H9 (cell line): ENCODE data around the gene SLC28A3. TPM values are rescaled to one million over a fixed set of nuclear protein-coding genes. Genes with fewer than 3 reads are reported as not detected.

Experiments used
- DNase-seq: peaks from one replicate; pipeline ENCODE4 v3.0.0-alpha.2; 2017
- H2AFZ ChIP-seq: one replicate; pipeline ENCODE4 v1.6.1; 2013; ENCODE audit warnings: mild to moderate bottlenecking, low read length, control low read depth, moderate library complexity
- H2AK5ac ChIP-seq: 2 replicates; pipeline ENCODE4 v1.6.1; 2013; ENCODE audit warnings: low read length, control low read depth, mixed read lengths; ENCODE audit not compliant: insufficient read length
- H2BK120ac ChIP-seq: one replicate; pipeline ENCODE4 v1.6.1; 2013; ENCODE audit warnings: low read depth, mild to moderate bottlenecking, low read length, control low read depth, inconsistent platforms; ENCODE audit not compliant: poor library complexity, severe bottlenecking
- H2BK12ac ChIP-seq: 2 replicates; pipeline ENCODE4 v1.6.1; 2013; ENCODE audit warnings: low read length, control low read depth, mixed read lengths, low read depth; ENCODE audit not compliant: insufficient read length
- H2BK15ac ChIP-seq: 2 replicates; pipeline ENCODE4 v1.6.1; 2013; ENCODE audit warnings: low read depth, low read length, control low read depth
- H2BK20ac ChIP-seq: one replicate; pipeline ENCODE4 v1.6.1; 2013; ENCODE audit warnings: low read depth, mild to moderate bottlenecking, low read length, control low read depth, inconsistent platforms; ENCODE audit not compliant: poor library complexity, severe bottlenecking
- H2BK5ac ChIP-seq: 2 replicates; pipeline ENCODE4 v1.6.1; 2013; ENCODE audit warnings: low read length, control low read depth, mixed read lengths; ENCODE audit not compliant: insufficient read length
- H3K14ac ChIP-seq: 2 replicates; pipeline ENCODE4 v1.6.1; 2013; ENCODE audit warnings: low read length, control low read depth; ENCODE audit not compliant: insufficient read depth
- H3K18ac ChIP-seq: 2 replicates; pipeline ENCODE4 v1.6.1; 2013; ENCODE audit warnings: low read depth, mild to moderate bottlenecking, mixed read lengths, low read length, control low read depth; ENCODE audit not compliant: insufficient read length
- H3K23ac ChIP-seq: 2 replicates; pipeline ENCODE4 v1.6.1; 2013; ENCODE audit warnings: low read length, control low read depth, mixed read lengths, low read depth; ENCODE audit not compliant: insufficient read length
- H3K23me2 ChIP-seq: 2 replicates; pipeline ENCODE4 v1.6.1; 2013; ENCODE audit warnings: low read depth, mild to moderate bottlenecking, mixed read lengths, low read length, control low read depth; ENCODE audit not compliant: insufficient read length, poor library complexity, severe bottlenecking
- H3K27ac ChIP-seq: 2 replicates; pipeline ENCODE4 v1.5.1; 2013; ENCODE audit warnings: low read length, control low read depth, mixed read lengths, low read depth; ENCODE audit not compliant: insufficient read length
- H3K27me3 ChIP-seq: 2 replicates; pipeline ENCODE4 v1.6.1; 2013; ENCODE audit warnings: low read length, control low read depth, inconsistent platforms; ENCODE audit not compliant: insufficient read depth
- H3K4ac ChIP-seq: 2 replicates; pipeline ENCODE4 v1.6.1; 2013; ENCODE audit warnings: low read depth, mild to moderate bottlenecking, control low read depth, inconsistent platforms, low read length, moderate library complexity
- H3K4me1 ChIP-seq: 2 replicates; pipeline ENCODE4 v1.6.1; 2013; ENCODE audit warnings: low read length, control low read depth, inconsistent platforms; ENCODE audit not compliant: insufficient read depth
- H3K4me2 ChIP-seq: 2 replicates; pipeline ENCODE4 v1.6.1; 2013; ENCODE audit warnings: low read length, control low read depth, mixed read lengths; ENCODE audit not compliant: insufficient read length, insufficient read depth
- H3K56ac ChIP-seq: 2 replicates; pipeline ENCODE4 v1.6.1; 2013; ENCODE audit warnings: low read depth, mild to moderate bottlenecking, mixed read lengths, low read length, control low read depth; ENCODE audit not compliant: insufficient read length
- H3K79me1 ChIP-seq: 2 replicates; pipeline ENCODE4 v1.6.1; 2013; ENCODE audit warnings: low read depth, mild to moderate bottlenecking, moderate library complexity, low read length, control low read depth, inconsistent platforms; ENCODE audit not compliant: insufficient read depth, poor library complexity, severe bottlenecking
- H3K79me2 ChIP-seq: 2 replicates; pipeline ENCODE4 v1.6.1; 2013; ENCODE audit warnings: low read length, control low read depth, inconsistent platforms; ENCODE audit not compliant: insufficient read depth
- H3K9ac ChIP-seq: 2 replicates; pipeline ENCODE4 v1.6.1; 2013; ENCODE audit warnings: low read length, control low read depth, mixed read lengths; ENCODE audit not compliant: insufficient read length; ENCODE audit errors: extremely low read depth
- H3K9me3 ChIP-seq: one replicate; pipeline ENCODE4 v1.6.1; 2013; ENCODE audit warnings: low read depth, low read length, inconsistent platforms; ENCODE audit not compliant: control insufficient read depth
- H3T11ph ChIP-seq: one replicate; pipeline ENCODE4 v1.6.1; 2013; ENCODE audit warnings: mild to moderate bottlenecking, low read length, control low read depth, inconsistent platforms
- H4K20me1 ChIP-seq: one replicate; pipeline ENCODE4 v1.6.1; 2013; ENCODE audit not compliant: control insufficient read depth, insufficient read length, insufficient read depth
- H4K5ac ChIP-seq: 2 replicates; pipeline ENCODE4 v1.6.1; 2013; ENCODE audit warnings: low read depth, mild to moderate bottlenecking, mixed read lengths, low read length, control low read depth; ENCODE audit not compliant: insufficient read length
- H4K8ac ChIP-seq: replicated peaks from 2 replicates; pipeline ENCODE4 v1.6.1; 2013; ENCODE audit warnings: low read length, control low read depth, mixed read lengths, low read depth; ENCODE audit not compliant: insufficient read length
- H4K91ac ChIP-seq: 2 replicates; pipeline ENCODE4 v1.6.1; 2013; ENCODE audit warnings: low read depth, mild to moderate bottlenecking, moderate library complexity, mixed read lengths, low read length, control low read depth; ENCODE audit not compliant: insufficient read length
- H3K27ac Mint-ChIP-seq, 3 experiments: 2 replicates in 2 of 3; 3 replicates in 1 of 3; pipeline ENCODE4 v1.8.0; 2020 to 2021; ENCODE audit warnings: mixed read lengths in 3 of 3, mild to moderate bottlenecking in 1 of 3, moderate library complexity in 1 of 3
- H3K27me3 Mint-ChIP-seq: 2 replicates; pipeline ENCODE4 v1.8.0; 2021; ENCODE audit warnings: low read depth, mild to moderate bottlenecking, moderate library complexity, mixed read lengths
- H3K36me3 Mint-ChIP-seq, 3 experiments: 2 replicates in 2 of 3; 3 replicates in 1 of 3; pipeline ENCODE4 v1.8.0; 2020 to 2021; ENCODE audit warnings: low read depth in 3 of 3, mixed read lengths in 3 of 3; ENCODE audit not compliant: insufficient read depth in 1 of 3
- H3K4me1 Mint-ChIP-seq, 2 experiments: 2 replicates each; pipeline ENCODE4 v1.8.0; 2020; ENCODE audit warnings: mixed read lengths in 2 of 2
- H3K4me3 Mint-ChIP-seq, 2 experiments: 2 replicates in 1 of 2; 3 replicates in 1 of 2; pipeline ENCODE4 v1.8.0; 2020 to 2021; ENCODE audit warnings: mild to moderate bottlenecking in 2 of 2, mixed read lengths in 2 of 2, moderate library complexity in 1 of 2
- H3K9me3 Mint-ChIP-seq, 2 experiments: 2 replicates in 1 of 2; 3 replicates in 1 of 2; pipeline ENCODE4 v1.8.0; 2020; ENCODE audit warnings: mild to moderate bottlenecking in 2 of 2, mixed read lengths in 2 of 2, moderate library complexity in 1 of 2
- WGBS: extraction: QIAGEN DNeasy Blood & Tissue Kit; methylation state at CpG from one replicate; pipeline ENCODE4 v1.1.7; 2013; ENCODE audit warnings: missing lambda C conversion rate, low lambda C conversion rate, mixed read lengths; ENCODE audit not compliant: insufficient read length; ENCODE audit errors: extremely low coverage; 5-methylcytosine and 5-hydroxymethylcytosine counted together
- total RNA-seq: library from RNA; stranded (reverse); gene quantifications from 2 replicates; pipeline ENCODE4 v1.2.1, GENCODE V29; 2021
- TF ChIP-seq, protein P1 (sequence below): fragments of 200-600 bp; sonication (generic); conservative IDR thresholded peaks from 3 replicates; pipeline ENCODE4 v1.8.0; 2021; ENCODE audit warnings: antibody characterized with exemption, mild to moderate bottlenecking

Gene SLC28A3
- total RNA-seq, 1 experiment from 2014 or later: not detected

DNA sequence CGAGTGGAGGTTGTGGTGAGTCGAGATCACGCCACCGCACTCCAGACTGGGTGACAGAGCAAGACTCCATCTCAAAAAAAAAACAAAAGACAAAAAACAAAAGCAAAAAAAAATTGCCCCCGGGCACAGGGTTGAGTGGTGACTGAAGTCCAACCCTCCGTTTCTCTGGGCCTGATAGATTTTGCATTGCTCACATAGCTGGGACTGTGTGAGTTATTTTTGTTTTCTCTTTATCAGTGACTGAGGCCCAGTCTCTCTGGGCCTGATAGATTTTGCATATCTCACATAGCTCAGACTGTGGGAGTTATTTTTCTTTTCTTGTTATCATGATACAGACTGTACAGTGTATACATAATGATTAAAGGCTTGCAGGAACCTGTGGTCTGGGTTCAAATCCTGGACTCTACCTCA lies 2.6 kb upstream of the SLC28A3 start:
- no peak for DNase-seq
- H3K27me3 ChIP-seq: no peaks in the 10 kb centered on the region

More for the DNA sequence above, 2.6 kb upstream of the SLC28A3 start:
- no peak overlapping the region for H3T11ph ChIP-seq
- no peaks in the 10 kb centered on the region for H4K20me1 ChIP-seq
- H4K5ac ChIP-seq: no peak overlapping the region
- no peaks in the 10 kb centered on the region for H3K79me1 ChIP-seq
- no peak overlapping the region for H2BK20ac ChIP-seq
- no peak overlapping the region for H2AFZ ChIP-seq
- H2BK12ac ChIP-seq: no peak overlapping the region
- no peak overlapping the region for H2BK15ac ChIP-seq
- H3K4ac ChIP-seq: no peak overlapping the region
- no peak overlapping the region for H3K18ac ChIP-seq
- no peak overlapping the region for H3K9ac ChIP-seq
- Mint-ChIP-seq H3K36me3 (no peaks in the 10 kb centered on the region), H3K4me1 (peaks cover 13 to 15% of the 10 kb centered on the region in 2 experiments), H3K27ac (no peak overlapping the region), H3K27me3 (no peaks in the 10 kb centered on the region), H3K9me3 (no peaks in the 10 kb centered on the region), H3K4me3 (no peak overlapping the region)
- H2BK5ac ChIP-seq: no peak overlapping the region
- H3K4me2 ChIP-seq: no peak overlapping the region
- TF ChIP-seq, protein P1, sequence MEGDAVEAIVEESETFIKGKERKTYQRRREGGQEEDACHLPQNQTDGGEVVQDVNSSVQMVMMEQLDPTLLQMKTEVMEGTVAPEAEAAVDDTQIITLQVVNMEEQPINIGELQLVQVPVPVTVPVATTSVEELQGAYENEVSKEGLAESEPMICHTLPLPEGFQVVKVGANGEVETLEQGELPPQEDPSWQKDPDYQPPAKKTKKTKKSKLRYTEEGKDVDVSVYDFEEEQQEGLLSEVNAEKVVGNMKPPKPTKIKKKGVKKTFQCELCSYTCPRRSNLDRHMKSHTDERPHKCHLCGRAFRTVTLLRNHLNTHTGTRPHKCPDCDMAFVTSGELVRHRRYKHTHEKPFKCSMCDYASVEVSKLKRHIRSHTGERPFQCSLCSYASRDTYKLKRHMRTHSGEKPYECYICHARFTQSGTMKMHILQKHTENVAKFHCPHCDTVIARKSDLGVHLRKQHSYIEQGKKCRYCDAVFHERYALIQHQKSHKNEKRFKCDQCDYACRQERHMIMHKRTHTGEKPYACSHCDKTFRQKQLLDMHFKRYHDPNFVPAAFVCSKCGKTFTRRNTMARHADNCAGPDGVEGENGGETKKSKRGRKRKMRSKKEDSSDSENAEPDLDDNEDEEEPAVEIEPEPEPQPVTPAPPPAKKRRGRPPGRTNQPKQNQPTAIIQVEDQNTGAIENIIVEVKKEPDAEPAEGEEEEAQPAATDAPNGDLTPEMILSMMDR: no peak
- H3K23me2 ChIP-seq: no peaks in the 10 kb centered on the region
- no peaks in the 10 kb centered on the region for H3K9me3 ChIP-seq
- no peak overlapping the region for H3K23ac ChIP-seq
- H4K91ac ChIP-seq: no peak overlapping the region
- H2BK120ac ChIP-seq: no peak overlapping the region
- no peak overlapping the region for H4K8ac ChIP-seq
- H3K56ac ChIP-seq: no peak overlapping the region
- no peaks in the 10 kb centered on the region for H3K79me2 ChIP-seq
- no peak overlapping the region for H3K27ac ChIP-seq
- no peak overlapping the region for H3K14ac ChIP-seq
- no CpG with 5 or more reads among the region's 6 CpGs for WGBS
- no peaks in the 10 kb centered on the region; the same call in 1 of the 2 replicates for H3K4me1 ChIP-seq
- no peak overlapping the region for H2AK5ac ChIP-seq
